Measurements from ENCODE around the gene MSI2.

GRCh38 chr17:57619061-57619937 is 363.0 kb downstream of the MSI2 start:
- TF ChIP-seq CTCF (IDR thresholded peaks at IDR 0.05) (no peak), POLR2A (IDR thresholded peaks at IDR 0.05) (no peak)

Data from thyroid gland (tissue), 4 donors.